GM21737 (cell line): ENCODE measurements around the gene GNAS.

Experiments used
- ATAC-seq: cut with Tn5 transposase; IDR thresholded peaks from one replicate; pipeline ENCODE4 v1.9.1; 2021; ENCODE audit warnings: mild to moderate bottlenecking, moderate library complexity; ENCODE audit not compliant: unreplicated experiment

GNAS gene

GRCh38 chr20:58895448-58896180 lies 43.1 kb downstream of the GNAS start:
- no peak for ATAC-seq

- no peak for ATAC-seq
These were observed 44.3 kb downstream of the GNAS start for GRCh38 chr20:58896820-58897219.

DNA sequence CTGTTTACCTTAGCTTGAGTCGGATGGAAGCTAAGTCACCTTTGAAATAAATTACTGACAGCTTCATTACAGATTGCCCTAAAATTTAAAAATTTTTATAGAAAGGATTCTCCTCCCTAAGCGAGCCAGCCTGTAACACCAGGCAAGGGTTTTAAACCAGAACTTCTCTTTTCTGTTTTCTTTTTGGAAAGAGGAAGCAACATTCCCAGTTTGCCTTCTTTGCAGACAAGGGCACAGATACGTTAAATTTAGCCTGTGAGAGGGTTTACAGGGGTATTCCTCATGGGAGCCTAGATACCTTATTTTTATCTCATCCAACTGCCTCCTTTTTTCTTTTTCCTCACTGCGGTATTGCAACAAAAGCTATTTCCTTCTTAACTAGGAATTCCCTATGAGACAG lies 45.0 kb downstream of the GNAS start:
- ATAC-seq: no peak

DNA sequence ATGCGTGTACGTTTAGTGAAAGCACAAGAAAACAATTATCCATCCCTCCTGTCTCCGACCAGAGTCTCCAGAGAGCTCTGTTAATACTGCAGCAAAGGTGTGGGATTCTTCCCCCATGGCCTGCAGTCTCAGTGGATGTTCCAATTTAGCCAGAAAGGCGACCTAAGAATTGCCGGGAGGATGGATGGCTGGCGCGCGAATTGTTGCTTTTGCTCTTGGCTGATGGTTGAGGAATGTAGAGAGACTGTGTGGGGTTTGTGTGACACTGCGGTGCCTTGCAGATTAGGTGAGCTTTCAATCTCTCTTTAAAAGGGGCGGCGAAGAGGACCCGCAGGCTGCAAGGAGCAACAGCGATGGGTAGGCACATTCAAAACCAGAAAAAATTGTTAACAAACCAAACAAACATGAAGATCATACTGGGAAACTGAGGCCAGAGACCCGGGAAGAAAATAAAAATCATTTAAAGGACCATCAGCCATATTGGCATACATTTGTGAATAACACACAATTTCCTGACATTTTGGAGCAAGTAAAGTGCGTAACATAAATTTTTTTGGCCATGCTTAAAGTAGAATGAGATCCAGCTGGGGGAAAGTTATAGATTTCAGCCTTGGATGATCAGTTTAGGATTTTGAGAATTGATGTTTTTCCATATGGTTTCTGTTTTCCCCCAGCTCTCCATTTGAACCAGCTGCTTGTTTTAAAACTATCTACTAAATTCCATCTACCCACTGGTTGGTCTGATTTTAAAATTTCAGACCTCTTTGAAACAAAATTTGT lies 46.3 kb downstream of the GNAS start:
- no peak for ATAC-seq

GRCh38 chr20:58899512-58899911 lies 47.0 kb downstream of the GNAS start:
- no peak for ATAC-seq

DNA sequence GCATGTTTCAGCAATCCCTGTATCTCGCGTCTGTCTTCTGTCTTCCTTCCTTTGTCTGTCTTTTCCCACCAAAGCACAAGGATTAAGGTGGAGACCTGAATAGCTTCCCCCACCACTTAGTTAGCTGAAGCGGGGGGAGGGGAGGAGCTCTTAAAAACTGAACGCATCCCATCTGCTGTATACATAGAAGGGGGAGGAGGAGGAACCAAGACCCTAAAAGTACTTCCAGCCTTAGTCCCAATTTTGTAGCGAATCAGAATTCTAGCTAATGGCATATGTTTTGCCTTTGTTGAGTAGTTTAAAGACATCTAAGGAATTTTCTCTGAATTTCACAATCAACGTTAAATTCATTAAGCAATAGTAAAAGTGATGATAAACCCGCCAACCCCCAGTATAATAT lies 47.9 kb downstream of the GNAS start:
- no peak for ATAC-seq

- ATAC-seq: no peak
These were observed 49.2 kb downstream of the GNAS start for GRCh38 chr20:58901488-58902402.

- ATAC-seq: no peak
These were observed 51.1 kb downstream of the GNAS start for GRCh38 chr20:58903614-58904013.

GRCh38 chr20:58905236-58905635 lies 52.7 kb downstream of the GNAS start:
- ATAC-seq: no peak

DNA sequence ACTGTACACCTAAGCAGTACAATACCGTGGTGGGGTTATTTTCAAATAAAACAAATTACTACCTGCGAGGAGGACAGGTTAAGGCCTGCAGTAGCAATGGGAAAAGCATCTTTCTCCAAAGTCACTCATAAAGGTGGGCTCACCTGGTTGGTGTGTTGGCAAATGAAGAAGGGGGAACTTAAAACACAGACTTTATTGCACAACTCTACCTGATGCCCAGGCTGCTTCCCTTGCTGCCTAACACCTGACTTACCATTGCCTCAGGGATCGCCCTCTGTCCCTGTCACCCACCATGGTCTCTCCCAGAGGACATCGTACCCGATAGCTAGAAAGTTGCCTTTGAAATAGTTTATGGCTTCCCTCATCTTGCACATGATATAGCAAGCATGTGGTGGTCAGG lies 53.6 kb downstream of the GNAS start:
- no peak for ATAC-seq

DNA sequence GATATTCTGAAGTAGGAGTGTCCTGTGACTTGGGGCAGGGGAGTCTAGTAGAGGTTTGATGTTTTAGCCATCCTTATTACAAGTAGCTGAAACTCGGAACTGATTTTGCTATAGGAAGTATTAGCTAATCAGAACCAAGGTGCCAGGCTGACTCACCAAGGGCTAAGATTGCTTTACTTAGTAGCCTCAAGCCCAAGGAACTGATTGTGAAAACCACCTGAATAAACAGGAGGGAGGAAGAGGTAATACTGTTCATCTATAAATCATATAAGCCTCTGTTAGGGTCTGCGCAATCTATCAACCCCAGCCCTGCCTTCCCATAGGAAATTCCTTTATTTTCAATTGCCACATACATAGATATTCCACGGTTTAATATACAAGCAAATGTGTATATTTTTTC lies 54.4 kb downstream of the GNAS start:
- ATAC-seq: no peak

GRCh38 chr20:58907320-58908137 lies 55.0 kb downstream of the GNAS start:
- peak; percentile 83 for ATAC-seq

DNA sequence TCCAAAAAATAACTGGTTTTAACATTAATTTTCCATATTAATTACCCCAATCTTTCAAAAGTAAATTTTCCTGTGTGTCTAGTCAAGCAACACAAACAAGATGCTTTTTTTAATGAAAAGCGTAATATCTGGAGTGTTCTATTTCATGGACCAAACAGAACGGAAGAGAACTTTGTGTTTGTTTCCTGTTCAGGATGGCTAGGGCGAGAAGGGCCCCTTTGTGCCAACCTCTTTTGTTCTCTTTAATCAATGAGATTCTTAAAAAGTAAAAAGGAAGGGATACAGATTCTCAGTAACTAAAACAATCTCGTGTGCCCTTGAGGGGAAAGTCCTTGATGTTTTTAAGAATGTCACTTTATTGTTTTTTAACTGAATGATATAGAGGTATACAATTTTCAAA lies 55.7 kb downstream of the GNAS start:
- peak; percentile 8 for ATAC-seq

DNA sequence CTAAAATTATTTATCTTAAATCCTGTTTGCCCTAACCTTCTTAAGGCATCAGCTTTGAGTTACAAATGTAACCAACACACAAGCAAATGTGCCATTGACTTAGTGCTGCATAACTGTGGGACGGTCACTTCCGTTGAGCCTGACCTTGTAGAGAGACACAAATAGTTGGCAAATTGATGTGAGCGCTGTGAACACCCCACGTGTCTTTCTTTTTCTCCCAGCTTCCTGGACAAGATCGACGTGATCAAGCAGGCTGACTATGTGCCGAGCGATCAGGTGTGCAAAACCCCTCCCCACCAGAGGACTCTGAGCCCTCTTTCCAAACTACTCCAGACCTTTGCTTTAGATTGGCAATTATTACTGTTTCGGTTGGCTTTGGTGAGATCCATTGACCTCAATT lies 56.4 kb downstream of the GNAS start:
- ATAC-seq: no peak

- no peak for ATAC-seq
These were observed 57.1 kb downstream of the GNAS start for GRCh38 chr20:58909585-58909984.

- no peak for ATAC-seq
These were observed 58.0 kb downstream of the GNAS start for GRCh38 chr20:58910473-58910872.

DNA sequence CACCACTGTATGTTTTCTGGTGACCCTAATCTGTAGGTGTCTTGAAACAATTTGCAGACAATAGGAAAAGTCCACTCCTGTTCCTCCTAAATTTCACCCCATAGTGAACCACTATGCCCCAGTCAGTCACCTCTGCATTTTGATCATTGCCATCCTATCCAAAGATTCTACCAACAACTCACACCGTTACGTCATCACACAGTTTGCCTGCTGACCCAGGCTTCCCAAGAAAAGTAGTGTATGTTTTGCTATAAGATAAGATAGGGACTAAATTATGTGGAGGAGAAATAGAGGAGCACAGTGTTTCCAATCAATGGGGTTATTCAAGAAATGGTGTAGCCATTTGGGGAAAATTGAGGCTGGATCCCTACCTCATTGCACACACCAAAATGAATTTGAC lies 58.8 kb downstream of the GNAS start:
- ATAC-seq: no peak

- no peak for ATAC-seq
These were observed 59.5 kb downstream of the GNAS start for GRCh38 chr20:58911970-58912369.

GRCh38 chr20:58913079-58913478 lies 60.6 kb downstream of the GNAS start:
- ATAC-seq: no peak

GRCh38 chr20:58918621-58919020 lies 66.1 kb downstream of the GNAS start:
- no peak for ATAC-seq

GRCh38 chr20:58921564-58921963 lies 69.0 kb downstream of the GNAS start:
- ATAC-seq: no peak
